ENCODE data around the gene JPH2. TPM values are rescaled to one million over a fixed set of nuclear protein-coding genes. Genes with fewer than 3 reads are reported as not detected.

The JPH2 gene
- total RNA-seq, 1 experiment from 2014 or later = 0.03 TPM

DNA sequence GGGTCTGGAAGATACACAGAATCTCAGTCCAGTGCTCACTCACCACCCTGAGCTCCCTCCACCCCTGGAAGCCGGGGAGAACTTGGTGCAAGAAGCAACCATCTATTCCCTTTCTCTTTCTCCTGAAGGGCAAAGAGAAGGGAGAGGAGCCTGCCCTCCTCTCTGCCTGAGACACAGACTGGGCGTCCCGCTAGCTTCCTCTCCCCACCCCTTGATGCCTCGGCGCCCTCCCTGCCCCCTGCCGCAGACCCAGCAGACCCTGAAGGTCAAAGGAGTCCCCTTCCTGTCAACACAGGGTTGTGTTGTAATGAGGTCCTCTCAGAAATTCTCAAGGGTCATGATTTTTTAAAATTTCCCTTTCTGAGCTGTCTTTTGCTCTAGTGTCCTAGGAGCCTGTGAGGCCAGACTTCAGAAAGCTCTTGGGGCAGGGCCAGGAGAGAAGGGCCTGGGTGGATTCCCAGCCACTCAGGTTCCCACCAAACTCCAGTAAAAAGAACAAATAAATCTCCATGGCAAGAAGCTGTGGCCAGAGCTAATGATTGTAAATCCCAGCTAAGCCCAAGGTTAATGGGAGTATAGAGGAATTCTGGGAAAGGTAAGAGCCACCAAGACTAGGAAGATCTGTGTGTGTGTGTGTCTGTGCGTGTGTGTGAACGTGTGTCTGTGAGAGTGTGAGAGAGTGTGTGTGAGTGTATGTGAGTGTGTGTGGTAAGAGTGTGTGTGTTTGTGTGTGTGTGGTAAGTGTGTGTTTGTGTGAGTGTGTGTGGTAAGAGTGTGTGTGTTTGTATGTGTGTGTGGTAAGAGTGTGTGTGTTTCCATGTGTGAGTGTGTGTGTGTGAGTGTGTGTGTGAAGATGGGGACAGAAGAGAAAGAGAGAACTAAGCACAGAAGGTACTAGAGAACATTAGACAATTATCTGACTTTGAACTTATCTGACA, 1.1 kb upstream of the JPH2 start:
- DNase-seq (ENCODE audit: low spot score) = no peak

DNA sequence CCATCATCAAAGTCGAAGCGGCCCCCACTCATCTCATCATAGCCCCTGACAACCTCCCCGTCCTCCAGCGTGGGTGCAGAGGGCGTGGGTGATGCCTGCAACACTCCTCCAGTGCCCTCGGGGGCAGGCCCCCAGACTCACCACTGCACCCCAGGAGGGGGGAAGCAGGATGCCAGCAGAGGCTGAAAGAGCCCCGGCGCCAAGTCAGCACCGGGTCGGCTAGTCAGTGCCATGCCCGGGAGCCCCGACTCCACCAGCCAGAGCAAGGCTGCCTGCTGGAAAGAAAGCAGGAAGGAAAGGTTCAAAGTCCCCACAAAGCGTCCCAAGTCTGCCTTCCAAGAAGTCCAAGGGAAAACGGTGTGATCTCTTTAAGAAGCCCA, 324 bp downstream of the JPH2 start:
- DNase-seq (ENCODE audit: low spot score) = no peak

DNA sequence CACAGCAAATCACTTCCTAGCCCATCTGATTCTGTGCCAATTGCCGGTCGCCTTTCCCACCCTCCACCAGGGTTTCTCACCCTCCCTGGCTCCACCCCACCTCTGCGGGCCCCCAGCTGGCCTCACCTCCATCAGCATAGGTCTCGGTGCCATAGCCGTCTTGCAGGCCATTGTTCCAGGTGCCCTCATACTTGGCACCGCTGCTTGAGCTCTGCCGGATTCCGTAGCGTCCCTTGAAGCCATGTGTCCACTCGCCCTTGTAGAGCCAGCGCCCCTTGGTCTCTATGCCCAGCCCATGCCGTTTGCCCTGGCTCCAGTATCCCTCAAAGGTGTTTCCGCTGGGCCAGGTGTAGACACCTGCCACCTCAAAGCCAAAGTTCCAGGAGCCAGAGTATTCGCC, 787 bp downstream of the JPH2 start:
- no peak for DNase-seq (ENCODE audit: low spot score)

DNA sequence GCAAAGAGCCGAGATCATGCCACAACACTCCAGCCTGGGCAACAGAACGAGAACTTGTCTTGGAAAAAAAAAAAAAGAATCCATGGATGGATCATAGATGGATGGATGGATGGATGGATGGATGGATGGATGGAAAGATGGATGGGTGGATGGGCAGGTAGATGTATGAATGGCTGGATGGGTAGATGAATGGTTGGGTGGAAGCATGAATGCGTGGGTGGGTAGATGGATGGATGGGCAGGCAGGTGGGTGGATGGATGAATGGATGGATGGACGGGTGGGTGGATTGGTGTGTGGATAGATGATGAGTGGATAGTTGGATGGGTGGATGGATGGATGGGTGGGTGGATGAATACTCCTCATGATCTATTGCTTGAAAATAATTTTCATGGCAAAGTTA, 1.4 kb downstream of the JPH2 start:
- no peak for DNase-seq (ENCODE audit: low spot score)

DNA sequence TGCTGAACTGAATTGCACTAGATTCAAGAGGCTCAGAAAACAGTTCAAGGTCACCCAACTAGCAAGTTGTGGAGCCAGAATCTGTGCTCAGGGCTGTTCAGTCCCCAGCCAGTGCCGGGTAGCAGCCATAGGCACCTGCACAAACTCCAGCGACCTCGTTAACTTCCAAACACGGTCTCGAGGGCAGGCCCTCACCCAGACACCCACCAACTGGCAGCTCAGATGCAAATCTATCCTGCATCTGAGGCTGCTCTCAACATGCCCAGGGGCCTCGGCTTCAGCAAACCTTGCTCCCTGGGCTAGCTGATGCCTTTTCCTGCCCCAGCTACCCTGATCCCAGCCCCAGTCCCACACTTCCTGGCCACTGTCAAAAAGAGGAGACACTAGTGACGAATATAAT, 3.7 kb downstream of the JPH2 start:
- no peak for DNase-seq (ENCODE audit: low spot score)

DNA sequence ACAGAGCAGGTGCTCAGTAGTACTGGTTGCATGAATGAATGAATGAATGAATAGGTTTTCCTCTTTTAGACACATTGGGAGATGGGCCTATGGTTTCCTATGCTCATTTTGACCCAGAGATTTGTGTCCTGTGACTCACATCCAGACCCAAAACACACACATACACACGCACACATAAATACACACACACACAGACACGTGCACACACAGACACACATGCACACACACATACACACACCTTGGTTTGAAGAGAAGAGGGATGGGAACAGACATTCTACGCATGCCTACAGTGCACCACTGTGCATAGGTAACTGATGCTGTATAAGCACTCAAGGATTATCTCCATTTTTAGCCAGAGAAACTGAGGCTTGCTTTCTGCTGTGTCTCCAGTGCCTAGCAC, 4.1 kb downstream of the JPH2 start:
- DNase-seq (ENCODE audit: low spot score) = no peak

DNA sequence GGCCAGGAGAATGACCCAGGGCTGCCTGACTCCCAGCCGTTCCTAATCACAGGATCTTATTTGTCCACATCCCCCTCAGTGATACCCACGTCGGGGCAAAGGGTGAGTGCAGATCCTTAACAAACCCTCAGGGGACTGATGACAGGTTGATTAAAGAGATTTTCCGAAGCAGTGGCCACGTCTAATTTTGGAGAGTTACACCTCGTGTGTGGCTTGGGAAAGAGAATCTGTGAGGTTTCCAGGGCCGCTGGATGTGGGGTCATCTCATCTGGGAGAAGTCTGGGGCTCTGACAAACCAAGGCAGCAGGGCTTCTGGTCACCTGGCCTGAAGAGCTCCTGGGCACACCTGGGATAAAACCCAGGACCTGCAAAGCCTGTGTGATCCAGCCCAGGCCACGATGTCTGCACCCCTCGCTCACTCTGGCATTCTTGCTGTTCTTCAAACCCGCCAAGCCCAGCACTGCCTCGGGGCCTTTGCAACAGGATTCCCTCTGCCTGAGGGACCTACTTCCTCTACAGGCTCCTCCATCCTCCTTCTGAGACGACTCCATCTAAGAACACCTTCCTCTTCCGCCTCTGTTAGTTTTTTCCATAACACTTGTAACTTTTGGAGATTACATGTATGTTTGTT, 4.7 kb downstream of the JPH2 start:
- DNase-seq (ENCODE audit: low spot score) = no peak

DNA sequence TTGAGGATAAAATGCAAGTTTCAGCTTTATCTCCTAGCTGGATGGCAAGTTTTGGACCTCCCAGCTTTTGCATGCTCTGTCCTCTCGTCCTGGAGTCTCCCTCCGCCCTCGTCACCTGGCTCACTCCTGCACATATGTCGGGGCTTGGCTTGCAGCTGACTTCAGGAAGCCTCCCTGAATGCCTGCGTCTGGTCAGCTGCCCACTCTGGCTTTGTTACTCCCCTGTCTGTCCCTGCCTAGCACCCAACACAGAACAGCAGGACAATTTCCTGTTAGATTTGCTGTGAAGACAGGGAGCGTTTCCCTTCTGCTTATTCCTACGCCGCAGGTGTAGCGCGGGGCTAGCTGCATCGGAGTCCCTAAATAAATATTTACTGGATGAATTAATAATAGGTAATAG, 5.4 kb downstream of the JPH2 start:
- no peak for DNase-seq (ENCODE audit: low spot score)

DNA sequence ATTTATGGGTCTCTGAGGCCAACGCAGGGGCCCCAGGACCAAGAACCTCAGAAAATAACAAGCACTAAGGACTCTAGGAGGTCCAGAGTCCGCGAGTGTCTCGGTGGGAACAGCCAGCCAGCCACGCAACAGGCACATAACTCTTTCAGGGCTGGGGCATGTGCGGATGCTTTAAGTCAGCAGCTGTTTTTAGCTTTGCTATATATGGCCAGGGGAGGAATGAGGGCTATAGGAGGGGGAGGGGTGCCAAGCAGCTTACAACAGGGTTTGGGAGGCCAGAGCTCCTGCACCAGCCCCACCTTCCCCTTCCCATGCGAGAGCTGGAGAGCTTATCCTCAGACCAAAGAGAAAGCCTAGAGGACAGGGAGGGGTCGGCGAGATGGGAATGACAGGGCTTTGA, 6.2 kb downstream of the JPH2 start:
- no peak for DNase-seq (ENCODE audit: low spot score)

DNA sequence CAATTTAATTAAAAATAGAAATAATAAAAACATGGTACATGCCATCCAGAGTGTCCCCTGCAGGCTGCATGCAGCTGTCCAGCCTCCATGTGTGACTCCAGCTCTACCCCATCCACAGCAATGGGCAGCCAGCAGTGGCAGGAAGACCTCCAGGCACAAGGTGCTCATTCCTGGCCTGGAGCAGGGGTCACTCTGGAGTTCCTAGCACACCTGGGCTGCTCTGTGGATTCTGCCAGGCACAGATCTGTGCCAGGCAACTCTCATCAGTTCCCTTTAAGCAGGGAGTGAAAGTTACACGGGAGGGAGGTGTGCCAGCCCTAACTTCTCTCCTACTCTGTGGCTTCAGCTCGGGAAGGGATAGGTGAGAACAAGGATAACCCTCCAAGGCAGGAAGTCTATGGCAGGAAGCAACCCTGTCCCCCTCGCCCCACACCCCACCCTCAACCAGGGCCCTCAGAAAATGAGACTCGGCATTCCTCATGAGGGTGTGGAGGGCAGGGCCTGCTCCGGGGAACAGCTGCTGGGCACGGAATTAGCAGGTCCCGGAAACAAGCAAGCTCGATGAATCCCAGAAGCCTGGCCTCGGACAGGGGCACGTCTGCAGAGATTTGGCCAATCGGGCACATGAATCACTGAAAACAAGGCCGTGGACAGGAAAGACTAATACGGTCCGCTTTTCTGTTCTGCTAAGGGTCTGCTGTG, 10.0 kb downstream of the JPH2 start:
- DNase-seq (ENCODE audit: low spot score) = peak; percentile 31

DNA sequence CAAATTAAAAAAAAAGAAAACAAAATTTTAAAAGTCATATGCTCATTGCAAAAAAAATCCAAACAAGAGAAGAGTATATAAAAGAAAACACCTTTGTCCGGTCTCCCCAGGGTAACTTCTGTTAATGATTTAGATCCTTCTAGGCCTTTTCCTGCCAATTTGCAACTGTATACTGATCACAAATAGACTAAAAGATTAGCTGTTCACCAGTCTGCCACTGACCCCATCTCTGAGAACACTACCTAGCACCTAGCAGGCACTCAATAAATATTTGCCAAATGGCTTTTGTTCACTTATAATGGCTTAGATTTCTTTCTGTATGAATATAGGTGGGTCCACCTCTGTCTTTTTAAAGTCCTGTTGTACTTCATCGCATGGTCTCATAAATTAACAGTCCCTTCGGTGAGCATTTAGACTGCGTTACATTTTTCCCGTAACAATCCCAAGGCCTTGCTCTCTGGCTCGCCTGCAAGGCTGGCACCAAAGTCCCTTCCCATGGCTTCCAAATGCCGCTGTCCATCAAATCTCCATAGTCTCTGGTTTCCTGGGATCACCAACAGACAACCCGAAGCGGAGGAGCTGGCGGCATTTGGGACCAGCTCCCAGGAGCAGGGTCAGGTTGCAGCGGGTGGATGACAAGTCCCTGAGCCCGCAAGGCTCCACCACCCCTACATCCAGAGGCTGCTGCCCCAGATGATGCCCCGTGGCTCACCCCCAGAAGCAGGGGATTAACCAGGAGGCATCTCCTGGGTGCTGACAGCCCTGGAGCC, 11.8 kb downstream of the JPH2 start:
- no peak for DNase-seq (ENCODE audit: low spot score)

DNA sequence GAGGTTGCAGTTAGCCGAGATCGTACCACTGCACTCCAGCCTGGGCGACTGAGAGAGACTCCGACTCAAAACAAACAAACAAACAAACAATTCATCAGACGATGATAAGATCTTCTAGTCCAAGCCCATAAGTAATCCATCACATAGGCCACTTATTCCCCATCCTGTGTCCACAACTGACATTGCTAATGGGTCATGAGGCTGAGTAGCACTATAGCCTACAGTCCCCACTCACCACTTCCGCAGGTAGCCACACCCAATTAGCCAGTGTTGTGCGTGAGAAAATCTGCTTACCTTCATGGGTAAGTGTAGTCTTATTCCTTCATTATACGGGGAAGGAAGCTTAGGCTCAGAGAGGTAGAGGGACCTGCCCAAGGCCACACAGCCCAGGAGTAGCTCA, 13.1 kb downstream of the JPH2 start:
- no peak for DNase-seq (ENCODE audit: low spot score)

DNA sequence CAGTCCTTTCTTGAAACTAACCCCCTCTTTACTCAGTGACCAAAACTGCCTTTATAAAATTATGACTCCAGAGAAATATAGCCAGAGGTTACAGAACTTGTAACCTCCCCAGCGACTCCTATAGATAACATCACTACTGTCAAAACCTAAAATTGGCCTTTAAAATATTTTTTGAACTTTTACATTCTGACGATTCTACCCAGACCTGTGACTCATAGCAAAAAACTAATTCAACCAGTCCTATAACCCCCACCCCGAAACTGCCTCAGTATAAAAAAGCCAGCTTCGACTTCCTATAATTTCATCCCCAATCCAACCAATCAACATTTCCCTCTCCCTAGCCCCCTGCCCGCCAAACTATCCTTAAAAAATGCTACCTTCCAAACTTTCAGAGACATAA, 13.9 kb downstream of the JPH2 start:
- DNase-seq (ENCODE audit: low spot score) = no peak

DNA sequence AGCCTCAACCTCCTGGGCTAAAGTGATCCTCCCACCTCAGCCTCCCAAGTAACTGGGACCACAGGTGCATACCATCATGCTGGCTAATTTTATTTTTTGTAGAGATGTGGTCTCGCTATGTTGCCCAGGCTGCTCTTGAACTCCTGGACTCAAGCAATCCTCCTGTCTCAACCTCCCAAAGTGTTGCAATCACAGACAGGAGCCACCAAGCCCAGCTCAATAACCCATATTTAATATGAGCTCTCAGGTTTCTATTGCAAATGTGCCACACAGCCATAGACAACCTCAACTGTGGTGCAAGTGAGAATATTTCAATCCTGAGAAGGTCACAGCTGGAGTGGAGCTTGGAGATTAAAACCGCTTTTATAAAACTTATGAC, 14.4 kb downstream of the JPH2 start:
- DNase-seq (ENCODE audit: low spot score) = no peak

DNA sequence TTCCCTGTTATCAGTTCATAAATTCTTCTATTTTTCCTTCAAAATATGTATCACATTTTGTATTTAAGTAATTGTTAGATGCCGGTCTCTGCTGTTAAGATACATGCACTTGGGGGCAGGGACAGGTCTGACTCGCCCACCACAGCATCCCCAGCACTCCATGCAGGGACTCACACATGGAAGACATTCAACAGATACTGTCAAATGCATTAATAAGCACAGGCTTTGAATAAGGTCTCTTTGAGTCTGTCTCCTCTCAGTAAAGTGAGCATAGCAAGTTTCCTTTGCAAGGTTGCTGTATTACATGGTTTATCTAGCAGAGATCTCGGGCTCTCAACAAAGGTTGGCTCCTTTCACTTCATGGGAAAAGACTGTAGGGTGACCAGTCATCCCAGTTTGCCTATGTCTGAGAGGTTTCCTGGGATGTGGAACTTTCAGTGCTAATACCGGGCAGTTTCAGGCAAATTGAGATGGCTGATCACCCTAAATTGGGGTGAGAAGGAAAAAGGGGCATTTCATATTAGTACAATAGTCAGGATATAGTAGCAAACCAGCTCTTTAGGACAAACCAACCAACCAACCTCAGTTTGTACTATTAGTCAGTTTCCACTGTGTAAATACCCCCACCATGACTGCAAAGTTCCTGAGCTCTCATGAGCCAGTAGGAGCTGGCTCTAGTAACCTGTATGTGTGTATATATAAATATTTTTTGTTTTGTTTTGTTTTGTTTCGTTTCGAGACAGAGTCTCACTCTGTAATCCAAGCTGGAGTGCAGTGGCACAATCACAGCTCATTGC, 15.0 kb downstream of the JPH2 start:
- DNase-seq (ENCODE audit: low spot score) = no peak

DNA sequence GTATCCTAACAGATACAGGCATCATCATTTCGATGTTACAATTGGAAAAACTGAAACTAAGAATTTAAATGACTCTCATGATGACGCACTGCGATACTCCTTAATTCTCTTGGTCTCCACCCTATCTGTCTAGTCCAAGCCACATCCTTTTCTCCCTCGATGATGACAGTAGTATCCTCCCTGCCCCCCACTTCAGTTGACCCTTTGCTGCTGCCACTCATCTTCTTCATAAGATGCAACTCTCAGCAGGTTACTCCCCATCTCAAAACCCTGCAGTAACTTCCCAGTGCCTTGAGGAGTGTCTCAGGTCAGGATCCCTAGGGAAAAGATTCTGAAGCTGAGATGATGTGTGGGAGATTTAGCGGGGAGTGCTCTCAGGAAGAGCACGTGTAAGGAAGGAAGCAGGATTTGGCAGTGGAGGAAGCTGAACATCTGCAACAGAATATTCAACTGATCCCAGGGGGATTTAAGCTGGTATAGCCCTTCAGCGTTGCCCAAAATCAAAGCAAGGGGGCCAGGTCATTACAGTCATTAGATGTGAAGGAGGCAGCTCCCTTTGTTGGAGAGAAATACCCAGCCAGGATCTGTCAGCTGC, 16.1 kb downstream of the JPH2 start:
- DNase-seq (ENCODE audit: low spot score) = no peak

DNA sequence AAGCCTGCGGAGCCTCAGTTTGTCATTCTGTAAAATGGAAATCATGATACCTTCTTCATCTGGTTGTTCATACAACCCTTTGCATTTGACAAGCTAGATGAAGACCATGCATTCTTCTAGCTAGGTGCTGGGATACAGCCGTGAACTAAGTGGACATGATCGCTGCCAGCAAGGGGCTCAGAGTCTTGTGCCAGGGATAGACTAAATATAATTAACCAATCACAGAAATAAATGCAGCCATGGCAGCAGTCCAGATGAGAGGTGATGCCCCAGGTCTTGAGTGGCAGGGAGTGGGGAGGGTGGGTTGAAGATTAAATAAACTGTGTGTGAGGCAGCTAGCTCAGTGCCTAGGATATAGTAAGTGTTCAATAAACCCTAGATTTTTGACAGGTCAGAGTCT, 19.3 kb downstream of the JPH2 start:
- DNase-seq (ENCODE audit: low spot score) = no peak

DNA sequence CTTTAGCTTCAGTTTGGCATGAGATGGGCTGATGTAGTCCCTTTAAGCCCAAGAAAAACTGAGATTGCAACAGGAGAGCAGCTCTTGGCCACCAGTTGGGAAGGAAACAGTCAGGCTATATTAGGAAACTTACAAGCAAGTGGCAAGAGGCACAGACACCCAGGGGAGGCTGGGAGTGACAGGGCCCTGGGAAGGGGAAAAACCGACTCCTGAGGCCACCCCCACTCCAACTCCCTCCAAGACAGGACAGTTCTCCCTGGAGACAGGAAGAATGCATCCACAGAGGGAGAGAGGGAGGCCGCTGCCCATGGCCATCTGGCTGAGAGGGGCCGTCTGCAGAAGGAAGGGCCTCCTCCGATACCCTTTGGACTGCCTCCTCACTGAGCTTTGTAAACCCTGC, 20.5 kb downstream of the JPH2 start:
- DNase-seq (ENCODE audit: low spot score) = no peak

DNA sequence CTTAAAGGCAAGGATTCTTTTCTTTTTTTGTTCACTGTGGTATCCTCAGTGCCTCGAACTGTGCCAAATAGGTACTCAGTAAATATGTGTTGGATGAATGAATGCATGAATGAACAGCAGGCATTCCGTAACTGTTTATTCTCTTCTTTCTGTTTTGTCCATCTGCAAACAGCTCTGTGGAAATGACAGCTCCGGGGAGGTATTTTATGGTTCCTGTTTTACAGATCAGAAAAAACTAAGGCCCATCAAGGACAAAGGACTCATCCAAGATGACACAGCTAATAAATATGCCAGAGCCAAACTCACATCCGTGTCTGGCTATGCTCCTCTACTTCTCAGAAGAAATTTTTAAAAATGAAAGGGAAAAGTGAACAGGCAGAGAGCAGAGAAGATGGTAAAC, 21.0 kb downstream of the JPH2 start:
- no peak for DNase-seq (ENCODE audit: low spot score)

DNA sequence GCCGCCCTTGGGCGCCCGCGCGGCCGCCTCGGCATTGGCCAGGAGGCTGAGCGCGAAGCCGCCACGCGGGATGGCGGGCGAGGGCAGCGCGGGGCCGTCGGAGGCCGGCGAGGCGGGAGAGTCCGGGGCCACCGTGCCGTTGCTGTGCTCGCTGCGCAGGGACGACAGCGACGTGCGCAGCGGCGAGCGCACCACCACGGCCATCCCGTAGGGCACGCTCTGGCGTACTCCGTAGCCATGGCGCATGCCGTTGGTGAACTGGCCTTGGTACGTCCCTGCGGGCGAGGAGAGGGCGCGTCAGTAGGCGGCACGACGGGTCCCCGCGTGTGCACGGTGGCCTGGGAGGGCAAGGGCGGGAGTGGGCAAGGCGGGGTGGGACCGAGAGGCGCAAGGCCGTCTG, 26.9 kb downstream of the JPH2 start:
- DNase-seq (ENCODE audit: low spot score) = no peak

DNA sequence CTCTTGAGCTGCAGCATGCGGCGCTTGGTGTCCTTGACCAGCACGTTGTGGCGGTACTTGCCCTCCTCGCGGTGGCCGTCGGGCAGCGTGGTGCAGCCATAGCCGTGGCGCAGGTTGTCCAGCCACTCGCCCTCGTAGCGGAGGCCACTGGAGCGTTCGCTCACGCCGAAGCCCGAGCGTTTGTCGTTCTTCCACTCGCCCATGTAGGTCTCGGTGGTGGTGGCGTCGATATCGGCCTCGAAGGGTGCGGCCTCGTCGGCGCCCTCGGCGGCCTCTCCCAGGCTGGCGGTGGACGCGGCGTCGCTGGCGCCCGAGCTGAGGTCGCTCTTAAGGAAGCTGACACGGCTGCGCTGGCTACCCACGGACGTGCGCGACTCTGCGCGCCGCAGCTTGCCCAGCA, 27.3 kb downstream of the JPH2 start:
- no peak for DNase-seq (ENCODE audit: low spot score)

Data from HT-29 (cell line).